AG08396 (cell line): ENCODE results near the gene PIK3C2G.
A peak's percentile ranks its signal among the peaks of the same experiment; 100 is the strongest.

ENCODE experiments used
- DNase-seq: peaks from one replicate; pipeline ENCODE4 v3.0.0; 2012; ENCODE audit warnings: low spot score, mixed read lengths

PIK3C2G gene

GRCh38 chr12:18343708-18344107 lies 82.4 kb downstream of the PIK3C2G start:
- no peak for DNase-seq

GRCh38 chr12:18345021-18345735 lies 83.9 kb downstream of the PIK3C2G start:
- no peak for DNase-seq

DNA sequence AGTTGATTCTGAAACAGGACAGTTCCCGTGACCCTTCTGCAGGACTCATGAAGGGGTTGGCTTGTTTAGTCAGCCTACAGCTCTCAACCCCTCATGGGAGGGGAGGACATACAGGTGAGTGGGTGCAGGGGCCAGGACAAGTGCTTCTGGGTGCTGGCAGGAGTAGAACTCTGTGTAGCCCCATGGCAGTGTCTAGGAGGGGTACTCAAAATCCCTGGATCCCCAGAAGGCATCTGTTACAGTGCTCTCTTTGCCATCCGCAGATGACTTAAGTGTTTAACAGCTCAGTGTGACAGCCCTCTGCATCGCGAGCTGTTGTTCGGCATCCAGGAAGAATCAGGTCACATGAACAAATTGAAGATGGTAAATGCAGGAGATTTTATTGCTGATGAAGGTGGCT lies 91.0 kb downstream of the PIK3C2G start:
- DNase-seq, result no peak

DNA sequence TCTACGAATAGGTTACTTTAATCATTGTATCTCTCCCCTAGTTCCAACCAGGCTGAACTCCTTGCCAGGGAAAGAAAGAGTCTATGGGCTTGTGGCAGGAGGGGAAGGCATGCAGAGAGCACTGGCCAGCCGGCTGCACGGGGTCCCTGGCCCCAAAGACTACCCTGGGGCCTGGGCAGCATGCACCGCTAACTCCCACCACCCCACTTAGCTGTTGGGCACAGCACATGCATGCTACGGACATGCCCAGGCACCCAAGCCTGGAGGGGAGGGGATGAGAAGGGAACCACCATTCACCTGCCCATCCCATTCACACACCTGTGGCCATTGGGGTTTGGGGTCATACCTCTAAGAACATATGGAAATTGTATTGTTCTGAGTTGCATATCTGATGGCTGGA lies 94.1 kb downstream of the PIK3C2G start:
- DNase-seq, result no peak

GRCh38 chr12:18358077-18358476 lies 96.8 kb downstream of the PIK3C2G start:
- DNase-seq, result no peak

DNA sequence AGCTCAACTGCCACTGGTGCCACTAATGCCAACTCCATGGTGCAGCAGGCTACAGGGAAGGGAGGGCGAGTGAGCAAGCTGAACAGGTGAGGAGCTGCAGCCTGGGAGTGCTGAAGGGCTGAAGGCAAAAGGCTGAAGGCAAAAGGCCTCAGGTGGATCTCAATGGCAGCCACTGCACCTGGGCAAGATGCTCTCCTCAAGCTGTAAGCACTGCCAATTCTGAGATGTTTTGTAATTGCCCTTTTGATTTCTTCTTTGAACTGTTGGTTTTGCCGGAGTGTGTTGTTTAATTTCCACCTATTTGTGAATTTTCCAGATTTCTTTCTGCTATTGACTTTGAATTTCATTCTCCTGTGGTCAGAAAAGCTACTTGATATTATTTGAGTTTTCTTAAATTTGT lies 97.6 kb downstream of the PIK3C2G start:
- no peak for DNase-seq

DNA sequence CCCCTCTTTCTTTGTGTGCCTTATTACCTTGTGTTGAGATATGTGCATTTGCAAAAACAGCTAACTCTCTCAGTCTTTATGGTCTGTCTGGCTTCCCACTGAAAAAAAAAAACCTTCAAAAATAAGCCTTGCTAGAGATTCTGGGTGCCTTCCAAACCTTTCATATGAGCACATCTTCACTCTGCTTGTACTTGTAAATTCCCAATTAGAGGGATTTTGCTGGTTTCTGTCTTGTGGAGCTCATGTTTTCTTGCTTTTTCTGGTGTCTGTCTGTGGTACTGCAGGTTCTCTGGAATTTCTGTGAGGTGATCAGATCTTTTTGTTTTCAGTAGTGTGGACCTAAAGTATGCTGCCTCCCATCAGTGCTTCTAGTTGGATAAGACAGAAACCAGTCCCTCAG lies 100.1 kb downstream of the PIK3C2G start:
- no peak for DNase-seq

DNA sequence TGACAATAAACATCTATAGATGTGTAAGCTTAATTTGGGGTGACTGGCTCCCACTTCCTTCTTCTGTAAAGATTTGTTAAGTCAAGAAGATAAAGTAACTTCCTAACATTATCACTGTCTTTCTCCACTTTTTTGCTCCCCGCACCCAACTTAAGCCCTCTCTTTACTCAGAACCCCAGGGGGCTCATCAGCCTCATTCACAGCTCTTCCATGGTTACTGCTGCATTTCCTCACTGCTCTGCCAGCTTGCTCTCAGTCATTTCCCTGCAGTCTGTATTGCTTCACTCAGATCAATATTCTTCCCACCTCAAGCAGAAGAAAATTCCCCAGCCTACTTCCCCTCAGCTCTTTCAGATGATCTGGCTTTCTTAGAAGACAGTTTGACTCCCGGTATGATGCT lies 102.0 kb downstream of the PIK3C2G start:
- DNase-seq, result no peak

DNA sequence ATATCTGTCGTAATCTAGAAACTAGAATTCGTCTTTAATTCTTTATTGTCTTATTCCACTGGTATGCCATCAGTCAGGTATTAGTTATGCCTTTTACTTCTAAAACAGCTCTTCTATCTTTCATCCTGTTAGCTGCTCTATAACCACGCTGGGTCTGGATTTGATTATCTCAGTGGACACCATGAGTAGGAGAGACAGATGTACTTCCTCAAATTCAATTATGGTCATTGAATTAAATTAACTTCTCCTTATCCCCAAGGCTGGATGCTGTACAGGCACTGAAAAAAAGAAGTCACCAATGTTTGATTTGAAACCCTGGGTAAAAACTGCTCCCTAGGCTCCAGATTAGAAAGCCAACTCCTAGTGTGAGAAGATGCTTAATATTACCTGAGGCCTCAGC lies 107.3 kb downstream of the PIK3C2G start:
- DNase-seq, result no peak

DNA sequence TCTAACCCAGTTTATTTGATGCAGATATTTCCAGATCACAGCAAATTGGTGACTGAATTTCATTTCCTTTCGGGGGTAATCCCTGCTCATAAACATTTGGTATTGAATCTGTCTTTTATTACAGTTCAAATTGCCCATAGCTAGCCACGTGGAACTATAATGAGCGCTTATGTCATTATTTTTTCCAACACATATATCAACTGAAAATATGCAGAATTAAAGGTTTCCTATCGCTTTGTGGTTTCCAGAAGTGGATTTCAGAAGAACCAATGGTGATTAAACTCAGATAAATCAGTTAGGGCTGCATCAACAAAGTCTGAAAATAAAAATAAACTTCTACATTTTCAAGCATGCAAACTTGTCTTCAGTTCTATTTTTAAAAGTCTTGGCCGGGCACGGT lies 111.9 kb downstream of the PIK3C2G start:
- DNase-seq, result no peak

GRCh38 chr12:18375131-18375530 lies 113.8 kb downstream of the PIK3C2G start:
- no peak for DNase-seq

DNA sequence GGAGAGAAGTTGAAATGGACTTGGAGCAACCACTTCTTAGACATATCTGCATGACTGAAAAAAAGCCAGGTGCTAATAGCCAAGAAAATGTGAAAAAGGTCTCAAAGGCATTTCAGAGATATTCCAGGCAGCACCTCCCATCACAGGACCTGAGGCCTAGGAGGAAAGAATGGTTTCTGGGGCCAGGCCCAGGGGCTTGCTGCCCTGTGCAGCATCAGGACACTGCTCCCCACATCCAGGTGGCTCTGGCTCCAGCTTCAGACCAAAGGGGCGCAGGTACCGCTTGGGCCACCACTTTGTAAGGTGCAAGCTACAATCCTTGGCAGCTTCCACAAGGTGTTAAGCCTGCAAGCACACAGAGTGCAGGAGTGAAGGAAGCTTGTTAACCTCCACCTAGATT lies 114.3 kb downstream of the PIK3C2G start:
- DNase-seq, result no peak

- no peak for DNase-seq
Observed at GRCh38 chr12:18382236-18382885, 121.0 kb downstream of the PIK3C2G start.

- peak; percentile 45 for DNase-seq
Observed at GRCh38 chr12:18383203-18383602, 121.9 kb downstream of the PIK3C2G start.

GRCh38 chr12:18387706-18388105 lies 126.4 kb downstream of the PIK3C2G start:
- no peak for DNase-seq

GRCh38 chr12:18389820-18390219 lies 128.5 kb downstream of the PIK3C2G start:
- DNase-seq, result no peak

GRCh38 chr12:18391151-18391550 lies 129.8 kb downstream of the PIK3C2G start:
- no peak for DNase-seq

GRCh38 chr12:18394742-18395141 lies 133.4 kb downstream of the PIK3C2G start:
- DNase-seq, result no peak

DNA sequence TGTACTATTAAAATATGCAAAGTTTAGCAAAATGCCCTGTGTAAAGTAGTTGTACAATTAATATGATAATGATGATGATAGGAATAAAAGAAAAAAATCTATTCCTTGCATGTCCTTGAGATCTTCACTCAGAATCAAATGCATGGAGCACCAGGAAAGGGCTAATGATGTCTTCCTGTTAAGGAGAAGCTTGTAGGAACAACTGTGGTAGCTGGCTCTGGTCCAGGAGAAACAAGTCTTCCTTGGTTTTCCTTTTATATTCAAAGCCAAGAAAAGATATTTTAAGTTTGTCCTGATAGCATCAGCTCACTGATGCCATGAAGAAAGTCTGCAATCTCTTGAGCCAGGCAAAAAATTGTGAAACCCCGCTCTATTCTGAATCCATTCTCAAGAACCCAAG lies 138.9 kb downstream of the PIK3C2G start:
- DNase-seq, result no peak

- no peak for DNase-seq
Observed at GRCh38 chr12:18402872-18403611, 141.7 kb downstream of the PIK3C2G start.

DNA sequence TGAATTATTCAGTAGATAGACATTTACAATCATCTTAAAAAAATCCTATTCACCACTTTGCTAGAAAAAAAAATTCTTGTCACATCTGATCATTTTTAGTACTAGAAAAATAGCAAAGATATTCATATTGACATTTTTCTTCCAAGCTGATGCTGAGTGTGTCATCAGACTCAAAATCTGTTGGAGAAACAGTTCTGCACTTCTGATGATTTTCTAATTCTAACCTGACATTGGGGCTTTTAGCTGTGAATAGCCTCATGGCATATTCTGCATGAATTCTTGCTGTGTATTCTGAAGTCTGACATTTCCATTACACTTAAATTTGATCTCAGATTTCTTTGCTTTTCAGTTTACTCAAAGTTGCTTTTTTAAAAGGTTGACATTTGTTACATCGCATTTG lies 150.1 kb downstream of the PIK3C2G start:
- no peak for DNase-seq

DNA sequence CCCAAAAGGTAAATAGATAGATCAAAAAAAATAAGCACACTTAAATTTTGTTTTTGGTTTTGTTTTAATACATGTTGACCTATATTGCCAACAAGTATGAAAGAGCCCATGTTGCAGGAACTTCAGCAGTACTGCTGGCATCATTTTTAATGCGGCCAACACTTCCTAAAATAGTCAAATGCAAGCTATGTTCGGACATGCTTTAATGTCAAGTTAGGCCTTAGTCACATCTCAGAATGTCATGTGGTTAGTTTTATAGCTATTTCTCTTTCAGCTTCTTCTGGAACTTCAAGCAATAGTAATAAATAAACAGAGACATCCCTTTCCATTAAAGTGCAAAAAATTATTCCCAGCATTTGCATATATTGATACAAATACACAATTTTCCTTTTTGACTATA lies 153.4 kb downstream of the PIK3C2G start:
- DNase-seq, result no peak

DNA sequence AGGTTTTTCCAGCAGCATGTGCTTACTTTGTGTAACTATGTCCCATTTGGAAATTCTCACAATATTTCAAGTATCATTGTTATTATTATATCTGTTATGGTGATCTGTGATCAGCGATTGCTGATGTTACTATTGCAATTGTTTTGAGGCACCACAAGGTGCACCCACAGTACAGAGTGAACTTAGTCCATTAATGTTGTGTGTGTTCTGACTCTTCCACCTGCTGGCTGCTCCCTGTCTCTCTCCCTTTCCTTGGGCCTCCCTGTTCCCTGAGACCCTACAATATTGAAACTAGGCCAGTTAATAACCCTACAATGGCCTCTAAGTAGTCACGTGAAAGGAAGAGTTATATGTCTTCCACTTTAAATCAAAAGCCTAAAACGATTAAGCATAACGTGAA lies 153.9 kb downstream of the PIK3C2G start:
- no peak for DNase-seq
